HepG2 (cell line): ENCODE results near the gene COL27A1. TPM values are rescaled to one million over a fixed set of nuclear protein-coding genes. Genes with fewer than 3 reads are reported as not detected.

ENCODE experiments used
- DDIT3 ChIP-seq: sonication (generic); formaldehyde crosslinking; IDR thresholded peaks from 2 replicates; pipeline ENCODE4 v1.4.0; 2020; ENCODE audit warnings: mild to moderate bottlenecking, missing genetic modification reagents
- HNF4G ChIP-seq, 2 experiments: sonication (generic) in 1 of 2; formaldehyde crosslinking in 1 of 2; IDR thresholded peaks; 2 replicates each; pipeline versions ENCODE4 v1.4.0 to v1.6.1; 2011 to 2020; ENCODE audit warnings: borderline replicate concordance in 2 of 2, low read depth in 2 of 2, mild to moderate bottlenecking in 2 of 2, low read length in 1 of 2, missing genetic modification reagents in 1 of 2, moderate library complexity in 1 of 2
- IRF2 ChIP-seq: IDR thresholded peaks from 2 replicates; pipeline ENCODE4 v1.6.1; 2018; ENCODE audit warnings: missing genetic modification reagents, missing compliant biosample characterization
- ISL2 ChIP-seq: sonication (generic); formaldehyde crosslinking; IDR thresholded peaks from 2 replicates; pipeline ENCODE4 v1.5.0; 2020; ENCODE audit warnings: missing genetic modification reagents
- KDM1A ChIP-seq: IDR thresholded peaks from 2 replicates; pipeline ENCODE4 v1.6.1; 2016; ENCODE audit warnings: missing compliant biosample characterization
- MEF2D ChIP-seq: sonication (generic); formaldehyde crosslinking; IDR thresholded peaks from 2 replicates; pipeline ENCODE4 v1.5.1; 2020; ENCODE audit warnings: mild to moderate bottlenecking, missing genetic modification reagents
- MLXIP ChIP-seq: sonication (generic); formaldehyde crosslinking; IDR thresholded peaks from 2 replicates; pipeline ENCODE4 v1.9.0; 2021; ENCODE audit warnings: missing genetic modification reagents, borderline replicate concordance
- NCOA2 ChIP-seq: sonication (generic); formaldehyde crosslinking; IDR thresholded peaks from 2 replicates; pipeline ENCODE4 v1.8.0; 2022; ENCODE audit warnings: inconsistent platforms
- PHF8 ChIP-seq: sonication (generic); formaldehyde crosslinking; IDR thresholded peaks from 2 replicates; pipeline ENCODE4 v1.5.0; 2020; ENCODE audit warnings: missing genetic modification reagents
- REXO4 ChIP-seq: sonication (generic); formaldehyde crosslinking; IDR thresholded peaks from 2 replicates; pipeline ENCODE4 v1.8.0; 2022; ENCODE audit warnings: missing genetic modification reagents, mild to moderate bottlenecking, borderline replicate concordance
- TERF1 ChIP-seq: sonication (generic); formaldehyde crosslinking; IDR thresholded peaks from 2 replicates; pipeline ENCODE4 v1.8.0; 2022; ENCODE audit warnings: mild to moderate bottlenecking, missing genetic modification reagents, moderate library complexity
- TFDP2 ChIP-seq: sonication (generic); formaldehyde crosslinking; IDR thresholded peaks from 2 replicates; pipeline ENCODE4 v1.4.0; 2020; ENCODE audit warnings: missing genetic modification reagents
- THAP8 ChIP-seq: sonication (generic); formaldehyde crosslinking; IDR thresholded peaks from 2 replicates; pipeline ENCODE4 v1.5.1; 2020; ENCODE audit warnings: missing genetic modification reagents, mild to moderate bottlenecking, borderline replicate concordance
- YY1 ChIP-seq: IDR thresholded peaks from 2 replicates; pipeline ENCODE4 v1.6.1; 2011; ENCODE audit warnings: low read length, low read depth, moderate library complexity, mild to moderate bottlenecking; ENCODE audit not compliant: insufficient read depth, insufficient replicate concordance
- ZNF512 ChIP-seq: sonication (generic); formaldehyde crosslinking; IDR thresholded peaks from 2 replicates; pipeline ENCODE4 v1.4.0; 2020; ENCODE audit warnings: mild to moderate bottlenecking, missing genetic modification reagents
- ZNF547 ChIP-seq: sonication (generic); formaldehyde crosslinking; IDR thresholded peaks from 2 replicates; pipeline ENCODE4 v1.5.1; 2020; ENCODE audit warnings: mild to moderate bottlenecking, missing genetic modification reagents
- ZNF556 ChIP-seq: sonication (generic); formaldehyde crosslinking; IDR thresholded peaks from 2 replicates; pipeline ENCODE4 v1.4.0; 2020; ENCODE audit warnings: mild to moderate bottlenecking, missing genetic modification reagents, borderline replicate concordance
- ZNF589 ChIP-seq: sonication (generic); formaldehyde crosslinking; conservative IDR thresholded peaks from 2 replicates; pipeline ENCODE4 v1.8.0; 2022; ENCODE audit warnings: mild to moderate bottlenecking, moderate library complexity, missing genetic modification reagents
- ZNF703 ChIP-seq: sonication (generic); formaldehyde crosslinking; IDR thresholded peaks from 2 replicates; pipeline ENCODE4 v1.5.1; 2020; ENCODE audit warnings: missing genetic modification reagents, mild to moderate bottlenecking, moderate library complexity, borderline replicate concordance
- polyA plus RNA-seq, 8 experiments: library from polyadenylated mRNA; depleted of rRNA in 3 of 8; stranded (reverse) in 7 of 8; unstranded in 1 of 8; fragments of >200 nt; fragmentation: Illumina TruSeq in 4 of 8; extraction: Trizol in 4 of 8; gene quantifications; 2 replicates each; pipeline versions ENCODE4 v1.2.1 to v1.2.3, GENCODE V29; 2011 to 2016; ENCODE audit warnings: low read depth in 4 of 8, missing spikeins in 1 of 8, mixed read lengths in 1 of 8; ENCODE audit not compliant: insufficient read depth in 1 of 8
- total RNA-seq, 5 experiments: library from RNA; depleted of rRNA; stranded (reverse); fragments of >200 nt; fragmentation: Illumina TruSeq; extraction: Trizol; gene quantifications; 2 replicates each; pipeline ENCODE4 v1.2.3, GENCODE V29; 2016; ENCODE audit warnings: low read depth in 1 of 5

The COL27A1 gene
- total and polyA plus RNA-seq, 2 of the 13 experiments (the other 11 are each of a cell fraction or from before 2014, with no cell fraction given), result 71.3 to 89.1 TPM

- TF ChIP-seq ZNF556 (CRISPR knock-in tag) (no peak; the same call in 1 of the 2 replicates), KDM1A (CRISPR knock-in tag) (no peak), NCOA2 (CRISPR knock-in tag) (peak; percentile 60), ZNF547 (CRISPR knock-in tag) (no peak), DDIT3 (CRISPR knock-in tag) (no peak), MLXIP (CRISPR knock-in tag) (no peak), TERF1 (CRISPR knock-in tag) (no peak), THAP8 (CRISPR knock-in tag) (no peak), YY1 (no peak), ZNF512 (CRISPR knock-in tag) (no peak), ISL2 (CRISPR knock-in tag) (no peak), HNF4G (IDR thresholded peaks at IDR 0.05; ENCODE audit: borderline replicate concordance, low read depth, low read length) (no peak), HNF4G (CRISPR knock-in tag; IDR thresholded peaks at IDR 0.05; ENCODE audit: borderline replicate concordance, low read depth) (no peak), REXO4 (CRISPR knock-in tag) (no peak), ZNF589 (CRISPR knock-in tag) (no peak), PHF8 (CRISPR knock-in tag) (0 out of 2 replicates have a peak, but pooled peaks have one; percentile 29), MEF2D (CRISPR knock-in tag) (peak; percentile 71; the same call in 1 of the 2 replicates), ZNF703 (CRISPR knock-in tag) (no peak), TFDP2 (no peak), IRF2 (CRISPR knock-in tag) (peak; percentile 61; the same call in 1 of the 2 replicates)
These were observed 8.2 kb downstream of the COL27A1 start (continued) for GRCh38 chr9:114163517-114163951.
